ENCODE results near the gene MEGF6.
"Not testable (repeated sequence)": the region's sequence is repeated elsewhere in the genome, so short reads cannot be mapped to it uniquely, and the experiment has no call there.

The MEGF6 gene

GRCh38 chr1:3586986-3587759 is 24.1 kb downstream of the MEGF6 start:
- Histone ChIP-seq H3K36me3 (ENCODE audit: control insufficient read depth, insufficient read depth, low read length) (no peaks in the 10 kb centered on the region), H3K27ac (ENCODE audit: low read depth, low read length, severe bottlenecking) (no peak overlapping the region), H3K4me3 (ENCODE audit: extremely low read depth, insufficient read depth, low read length, poor library complexity, severe bottlenecking) (no peak overlapping the region), H3K9me3 (ENCODE audit: control insufficient read depth, low read length) (peaks cover 6% of the 10 kb centered on the region), H3K4me1 (ENCODE audit: control insufficient read depth, insufficient read depth, low read length, poor library complexity, severe bottlenecking) (peaks cover 5% of the 10 kb centered on the region)
- WGBS, 2 experiments (ENCODE audit: insufficient coverage in 2 of 2): 90 to 95% methylated on average over 19 of the region's 24 CpGs

GRCh38 chr1:3585940-3586568 is 25.3 kb downstream of the MEGF6 start:
- no peak overlapping the region for H3K27ac ChIP-seq (ENCODE audit: low read depth, low read length, severe bottlenecking)

GRCh38 chr1:3585353-3585868 is 25.9 kb downstream of the MEGF6 start:
- H3K4me1 ChIP-seq (ENCODE audit: control insufficient read depth, insufficient read depth, low read length, poor library complexity, severe bottlenecking); H3K9me3 ChIP-seq (ENCODE audit: control insufficient read depth, low read length); H3K4me3 ChIP-seq (ENCODE audit: extremely low read depth, insufficient read depth, low read length, poor library complexity, severe bottlenecking); H3K36me3 ChIP-seq (ENCODE audit: control insufficient read depth, insufficient read depth, low read length); H3K27ac ChIP-seq (ENCODE audit: low read depth, low read length, severe bottlenecking): not testable (repeated sequence)
- WGBS, 2 experiments (ENCODE audit: insufficient coverage in 2 of 2): 78 to 94% methylated on average over 4 to 6 of the region's 6 CpGs

More at GRCh38 chr1:3585940-3586568, 25.3 kb downstream of the MEGF6 start:
- no peak overlapping the region for H3K4me3 ChIP-seq (ENCODE audit: extremely low read depth, insufficient read depth, low read length, poor library complexity, severe bottlenecking)
- 91% methylated on average over 17 to 19 of the region's 19 CpGs for WGBS, 2 experiments (ENCODE audit: insufficient coverage in 2 of 2)
- H3K9me3 ChIP-seq (ENCODE audit: control insufficient read depth, low read length): peaks cover 6% of the 10 kb centered on the region
- no peaks in the 10 kb centered on the region for H3K36me3 ChIP-seq (ENCODE audit: control insufficient read depth, insufficient read depth, low read length)
- peaks cover 5% of the 10 kb centered on the region for H3K4me1 ChIP-seq (ENCODE audit: control insufficient read depth, insufficient read depth, low read length, poor library complexity, severe bottlenecking)

- peaks cover 6% of the 10 kb centered on the region for H3K9me3 ChIP-seq (ENCODE audit: control insufficient read depth, low read length)
- no peaks in the 10 kb centered on the region for H3K36me3 ChIP-seq (ENCODE audit: control insufficient read depth, insufficient read depth, low read length)
- no peak overlapping the region for H3K27ac ChIP-seq (ENCODE audit: low read depth, low read length, severe bottlenecking)
- H3K4me1 ChIP-seq (ENCODE audit: control insufficient read depth, insufficient read depth, low read length, poor library complexity, severe bottlenecking): peaks cover 1% of the 10 kb centered on the region
- WGBS, 2 experiments (ENCODE audit: insufficient coverage in 2 of 2): 94 to 95% methylated on average over 7 of the region's 7 CpGs
- no peak overlapping the region for H3K4me3 ChIP-seq (ENCODE audit: extremely low read depth, insufficient read depth, low read length, poor library complexity, severe bottlenecking)
Measured at GRCh38 chr1:3584915-3585314, 26.4 kb downstream of the MEGF6 start.

- H3K36me3 ChIP-seq (ENCODE audit: control insufficient read depth, insufficient read depth, low read length); H3K4me1 ChIP-seq (ENCODE audit: control insufficient read depth, insufficient read depth, low read length, poor library complexity, severe bottlenecking); H3K9me3 ChIP-seq (ENCODE audit: control insufficient read depth, low read length); H3K4me3 ChIP-seq (ENCODE audit: extremely low read depth, insufficient read depth, low read length, poor library complexity, severe bottlenecking); H3K27ac ChIP-seq (ENCODE audit: low read depth, low read length, severe bottlenecking): not testable (repeated sequence)
- WGBS, 2 experiments (ENCODE audit: insufficient coverage in 2 of 2): 78 to 84% methylated on average over 13 to 16 of the region's 21 CpGs
Measured at GRCh38 chr1:3583751-3584150, 27.6 kb downstream of the MEGF6 start.

- no peak overlapping the region for H3K4me3 ChIP-seq (ENCODE audit: extremely low read depth, insufficient read depth, low read length, poor library complexity, severe bottlenecking)
- 84 to 87% methylated on average over 6 to 15 of the region's 16 CpGs for WGBS, 2 experiments (ENCODE audit: insufficient coverage in 2 of 2)
- no peaks in the 10 kb centered on the region for H3K36me3 ChIP-seq (ENCODE audit: control insufficient read depth, insufficient read depth, low read length)
- H3K4me1 ChIP-seq (ENCODE audit: control insufficient read depth, insufficient read depth, low read length, poor library complexity, severe bottlenecking): no peaks in the 10 kb centered on the region
- no peak overlapping the region for H3K27ac ChIP-seq (ENCODE audit: low read depth, low read length, severe bottlenecking)
- peaks cover 6% of the 10 kb centered on the region for H3K9me3 ChIP-seq (ENCODE audit: control insufficient read depth, low read length)
Measured at GRCh38 chr1:3581296-3582036, 29.8 kb downstream of the MEGF6 start.

GRCh38 chr1:3580231-3580630 is 31.1 kb downstream of the MEGF6 start:
- Histone ChIP-seq H3K36me3 (ENCODE audit: control insufficient read depth, insufficient read depth, low read length) (no peaks in the 10 kb centered on the region), H3K4me3 (ENCODE audit: extremely low read depth, insufficient read depth, low read length, poor library complexity, severe bottlenecking) (no peak overlapping the region), H3K9me3 (ENCODE audit: control insufficient read depth, low read length) (peaks cover 6% of the 10 kb centered on the region), H3K27ac (ENCODE audit: low read depth, low read length, severe bottlenecking) (no peak overlapping the region), H3K4me1 (ENCODE audit: control insufficient read depth, insufficient read depth, low read length, poor library complexity, severe bottlenecking) (no peaks in the 10 kb centered on the region)
- 81 to 83% methylated on average over 6 to 7 of the region's 9 CpGs for WGBS, 2 experiments (ENCODE audit: insufficient coverage in 2 of 2)

- H3K27ac ChIP-seq (ENCODE audit: low read depth, low read length, severe bottlenecking): no peak overlapping the region
- H3K9me3 ChIP-seq (ENCODE audit: control insufficient read depth, low read length): peaks cover 6% of the 10 kb centered on the region
- 91% methylated on average over 12 to 16 of the region's 16 CpGs for WGBS, 2 experiments (ENCODE audit: insufficient coverage in 2 of 2)
- H3K36me3 ChIP-seq (ENCODE audit: control insufficient read depth, insufficient read depth, low read length): no peaks in the 10 kb centered on the region
- H3K4me3 ChIP-seq (ENCODE audit: extremely low read depth, insufficient read depth, low read length, poor library complexity, severe bottlenecking): no peak overlapping the region
- no peaks in the 10 kb centered on the region for H3K4me1 ChIP-seq (ENCODE audit: control insufficient read depth, insufficient read depth, low read length, poor library complexity, severe bottlenecking)
Measured at GRCh38 chr1:3579626-3580025, 31.7 kb downstream of the MEGF6 start.

GRCh38 chr1:3578906-3579305 is 32.4 kb downstream of the MEGF6 start:
- no peaks in the 10 kb centered on the region for H3K4me1 ChIP-seq (ENCODE audit: control insufficient read depth, insufficient read depth, low read length, poor library complexity, severe bottlenecking)
- H3K4me3 ChIP-seq (ENCODE audit: extremely low read depth, insufficient read depth, low read length, poor library complexity, severe bottlenecking): no peak overlapping the region
- H3K27ac ChIP-seq (ENCODE audit: low read depth, low read length, severe bottlenecking): no peak overlapping the region
- H3K36me3 ChIP-seq (ENCODE audit: control insufficient read depth, insufficient read depth, low read length): no peaks in the 10 kb centered on the region
- H3K9me3 ChIP-seq (ENCODE audit: control insufficient read depth, low read length): peaks cover 2% of the 10 kb centered on the region
- 94 to 95% methylated on average over 18 to 19 of the region's 19 CpGs for WGBS, 2 experiments (ENCODE audit: insufficient coverage in 2 of 2)

GRCh38 chr1:3578433-3578805 is 32.9 kb downstream of the MEGF6 start:
- WGBS, 2 experiments (ENCODE audit: insufficient coverage in 2 of 2): 93 to 100% methylated on average over 4 to 6 of the region's 8 CpGs
- Histone ChIP-seq H3K36me3 (ENCODE audit: control insufficient read depth, insufficient read depth, low read length) (no peaks in the 10 kb centered on the region), H3K9me3 (ENCODE audit: control insufficient read depth, low read length) (no peaks in the 10 kb centered on the region), H3K4me1 (ENCODE audit: control insufficient read depth, insufficient read depth, low read length, poor library complexity, severe bottlenecking) (no peaks in the 10 kb centered on the region), H3K27ac (ENCODE audit: low read depth, low read length, severe bottlenecking) (no peak overlapping the region), H3K4me3 (ENCODE audit: extremely low read depth, insufficient read depth, low read length, poor library complexity, severe bottlenecking) (no peak overlapping the region)
